NCI-H345 treated with DMSO at 0.1 percent for 48 hours (cell line): ENCODE data around the gene TMX3.

Experiments
- DNase-seq: peaks from one replicate; lab custom pipeline; 2025; ENCODE audit not compliant: unreplicated experiment; lab: John Stamatoyannopoulos, UW

TMX3 gene

DNA sequence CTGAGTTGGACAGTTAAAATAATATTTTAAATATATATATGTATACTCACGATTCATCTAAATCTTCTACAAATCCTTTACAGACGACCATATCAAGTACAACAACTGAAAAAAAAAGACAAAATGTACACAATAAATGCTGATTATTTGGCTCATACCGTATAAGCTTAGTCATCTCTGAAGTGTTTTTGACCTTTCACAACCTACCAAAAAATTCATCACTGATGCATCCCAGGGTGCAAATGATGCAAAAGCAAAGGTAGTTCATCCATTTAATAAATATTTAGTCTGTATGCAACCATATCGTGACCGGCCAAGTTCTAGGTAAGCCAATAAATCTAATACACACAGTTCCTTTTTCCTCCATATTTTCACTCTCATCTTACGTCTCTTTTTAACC lies 1.1 kb downstream of the TMX3 start:
- DNase-seq, result no peak

DNA sequence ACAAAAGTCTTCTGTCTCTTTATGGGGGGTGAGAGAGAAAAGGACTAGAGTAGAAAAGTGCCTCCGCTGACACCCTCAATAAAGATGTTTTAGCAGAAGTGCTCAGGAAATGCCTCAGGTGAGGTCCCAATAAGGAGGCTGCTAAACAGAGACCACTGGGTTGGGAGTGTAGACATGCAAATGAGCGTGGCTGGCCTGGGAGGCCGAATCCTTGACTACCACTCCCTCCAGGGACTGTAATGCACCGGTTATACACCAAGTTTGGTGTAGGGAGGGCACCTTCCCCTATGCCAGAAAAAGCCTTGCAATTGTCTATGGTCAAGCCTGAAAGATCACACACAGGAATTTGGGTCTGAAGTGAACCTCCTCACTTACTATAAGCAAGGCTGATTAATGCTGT lies 1.8 kb downstream of the TMX3 start:
- no peak for DNase-seq

DNA sequence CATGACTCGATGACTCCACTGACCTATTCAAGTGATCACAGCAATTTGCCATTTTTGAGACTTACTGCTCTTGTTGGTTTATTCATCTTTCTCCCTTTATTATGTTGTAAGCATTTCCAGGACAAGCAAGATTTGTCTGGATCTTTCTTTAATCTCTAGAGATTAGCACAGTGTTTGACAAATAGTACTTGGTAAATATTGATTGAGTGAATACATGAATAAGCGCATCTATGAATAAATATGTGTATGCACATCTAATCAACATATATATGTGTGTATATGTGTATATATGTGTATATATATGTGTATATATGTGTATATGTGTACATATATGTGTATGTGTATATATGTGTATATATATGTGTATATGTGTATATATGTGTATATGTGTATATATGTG lies 7.3 kb downstream of the TMX3 start:
- DNase-seq, result no peak

DNA sequence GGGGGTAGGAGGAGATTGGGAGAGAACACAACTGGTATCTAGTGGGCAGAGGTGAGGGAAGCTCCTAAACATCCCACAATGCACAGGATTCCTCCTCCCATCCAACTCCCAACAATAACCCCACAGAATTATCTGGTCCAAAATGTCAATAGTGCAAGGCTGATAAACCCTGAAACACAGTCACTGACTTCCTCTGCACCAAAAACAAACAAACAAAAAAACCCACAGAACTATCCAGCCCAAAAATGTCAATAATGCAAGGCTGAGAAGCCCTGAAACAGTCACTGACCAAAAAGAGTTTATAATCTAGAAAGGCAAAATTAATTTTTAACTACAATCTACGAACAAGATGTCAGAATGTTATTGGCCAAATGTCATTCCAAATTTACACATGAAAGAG lies 9.8 kb downstream of the TMX3 start:
- no peak for DNase-seq

DNA sequence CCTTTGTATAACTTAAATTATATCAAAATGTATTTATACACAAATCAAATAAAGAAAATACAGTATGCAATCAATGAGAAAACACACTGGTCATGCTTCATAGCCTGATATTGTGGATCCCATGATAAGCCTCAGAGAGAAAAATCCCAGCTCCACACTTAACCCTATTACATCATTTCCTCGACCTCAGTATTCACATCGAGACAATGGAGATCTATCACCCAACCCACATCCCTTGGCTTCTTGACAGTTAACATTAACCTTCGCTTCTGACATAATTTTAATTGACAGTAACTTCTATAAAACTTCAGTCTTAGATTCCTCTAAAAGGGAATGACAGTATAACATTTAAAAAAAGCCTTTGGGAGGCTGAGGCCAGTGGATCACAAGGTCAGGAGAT lies 11.6 kb downstream of the TMX3 start:
- no peak for DNase-seq

DNA sequence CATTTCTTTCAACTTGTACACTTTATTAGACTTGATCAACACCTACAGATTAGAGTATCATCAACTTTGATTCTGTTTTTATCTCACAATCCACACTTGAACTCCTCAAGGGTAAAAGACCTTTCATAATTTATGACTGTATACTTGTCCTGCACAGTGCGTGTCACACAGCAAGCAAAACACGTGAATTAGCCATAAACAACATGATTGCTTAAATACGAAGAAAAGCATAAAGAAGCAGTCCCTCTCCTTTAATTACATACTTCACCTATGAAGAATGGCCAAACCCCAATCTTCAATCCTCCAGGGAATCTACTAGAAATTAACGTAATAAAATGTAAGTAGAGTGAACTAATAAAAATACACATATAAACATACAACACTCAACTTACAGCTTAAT lies 13.6 kb downstream of the TMX3 start:
- DNase-seq, result no peak

DNA sequence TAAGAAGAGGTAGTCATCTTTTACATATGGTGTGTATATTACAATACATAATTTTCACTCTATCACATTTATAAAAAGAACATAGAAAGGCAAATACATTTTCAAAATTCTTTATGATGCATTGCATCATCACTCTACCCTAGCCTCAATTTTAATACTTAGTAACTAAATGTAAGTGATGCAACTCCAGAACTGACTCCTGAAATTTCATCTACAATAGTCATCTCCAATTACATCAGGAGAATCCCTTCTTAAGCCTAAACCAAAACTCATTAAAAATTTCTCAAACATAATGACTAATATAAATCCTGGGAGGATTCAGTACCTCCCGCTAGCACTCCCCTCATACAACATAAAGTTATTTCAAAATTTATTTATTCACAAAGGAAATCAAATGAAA lies 15.9 kb downstream of the TMX3 start:
- no peak for DNase-seq

DNA sequence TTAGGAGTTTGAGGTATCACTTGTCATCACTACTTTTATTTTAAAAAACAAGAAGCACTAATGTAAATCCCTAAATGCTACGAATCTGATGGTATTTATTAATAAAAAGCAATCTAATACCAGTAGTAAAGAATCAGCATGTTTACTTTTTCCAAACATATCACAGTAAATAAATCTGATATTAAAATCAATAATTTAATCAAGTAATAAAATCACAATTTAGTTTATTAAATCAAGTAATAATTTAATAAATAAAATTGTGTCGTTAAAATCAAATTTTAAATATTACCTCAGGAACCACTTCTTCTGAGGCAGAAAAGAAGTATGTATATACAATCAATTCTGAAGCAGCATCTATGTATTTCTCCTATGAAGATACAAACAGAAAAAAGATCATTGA lies 18.0 kb downstream of the TMX3 start:
- DNase-seq, result no peak

DNA sequence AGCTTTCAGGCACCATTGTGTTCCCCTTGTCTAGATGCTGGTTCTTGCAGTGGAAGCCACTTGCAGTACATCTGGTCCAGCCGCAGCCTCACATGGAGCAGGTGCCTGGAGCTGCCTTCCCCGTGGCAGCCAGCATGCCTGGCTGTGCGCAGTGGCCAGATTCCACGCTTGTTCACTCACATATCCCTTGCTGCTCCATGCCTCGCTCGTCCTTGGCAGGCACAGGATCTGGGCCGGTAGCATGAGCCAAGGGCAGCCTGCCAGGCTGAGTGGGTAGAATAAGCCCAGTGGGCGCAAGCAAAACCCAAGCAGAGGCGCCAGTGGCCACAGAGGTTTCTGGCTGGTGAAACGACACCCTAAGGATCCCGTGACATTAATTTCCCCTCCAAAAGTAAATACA lies 20.6 kb downstream of the TMX3 start:
- DNase-seq, result no peak

DNA sequence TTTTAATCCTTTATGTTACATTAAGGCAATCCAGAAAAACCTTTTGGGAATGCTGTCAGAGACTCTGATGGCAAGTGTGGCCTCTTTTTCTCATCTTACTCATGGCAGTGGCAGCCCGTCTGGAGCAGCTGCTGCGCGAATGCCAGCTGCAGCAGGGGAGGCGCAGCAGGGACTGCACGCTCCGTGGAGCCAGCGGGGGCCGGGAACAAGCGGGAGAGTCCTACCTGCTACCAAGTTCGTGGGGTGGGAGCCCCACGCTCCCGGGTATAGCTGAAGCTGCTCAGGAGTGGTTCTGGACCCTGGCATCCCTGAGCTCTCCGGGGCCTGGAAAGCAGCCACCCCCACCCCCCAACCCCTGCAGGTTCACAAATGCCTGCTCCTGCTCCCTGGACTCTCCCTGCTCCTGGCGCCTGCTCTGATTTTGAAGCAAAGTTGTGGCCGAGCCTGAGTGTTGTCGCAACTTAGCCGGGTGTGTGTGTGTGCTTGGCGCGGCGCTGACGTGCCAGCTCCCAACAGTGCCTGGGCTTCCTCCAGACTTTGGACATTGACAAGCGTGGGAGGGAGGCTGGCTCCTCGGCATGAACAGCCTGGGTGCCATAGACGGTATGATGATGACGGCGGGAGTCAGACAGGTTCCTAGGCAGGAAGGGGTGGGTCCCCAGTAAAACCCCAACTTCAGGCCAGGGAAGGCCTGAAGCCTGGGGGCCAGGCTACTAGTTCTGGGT lies 21.7 kb downstream of the TMX3 start:
- DNase-seq, result no peak

DNA sequence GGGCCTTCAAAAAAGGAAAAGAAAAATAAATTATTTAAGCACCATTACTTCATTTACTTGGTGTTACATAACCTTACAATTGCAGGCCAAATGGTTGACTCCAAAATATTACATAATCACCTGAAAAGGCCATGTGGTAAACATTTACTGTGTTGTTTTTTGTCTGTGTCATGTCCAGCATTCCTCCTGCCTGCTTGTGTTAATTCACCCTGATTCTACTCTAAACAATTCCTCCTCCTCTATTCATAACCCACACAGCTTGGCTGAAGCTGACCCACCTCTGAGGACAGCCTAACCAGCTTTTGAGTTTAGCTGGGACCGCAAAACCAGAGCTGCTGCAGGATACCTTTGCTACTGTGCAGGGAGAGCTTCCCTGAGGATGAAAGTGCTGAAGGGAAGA lies 35.4 kb downstream of the TMX3 start:
- DNase-seq, result no peak

DNA sequence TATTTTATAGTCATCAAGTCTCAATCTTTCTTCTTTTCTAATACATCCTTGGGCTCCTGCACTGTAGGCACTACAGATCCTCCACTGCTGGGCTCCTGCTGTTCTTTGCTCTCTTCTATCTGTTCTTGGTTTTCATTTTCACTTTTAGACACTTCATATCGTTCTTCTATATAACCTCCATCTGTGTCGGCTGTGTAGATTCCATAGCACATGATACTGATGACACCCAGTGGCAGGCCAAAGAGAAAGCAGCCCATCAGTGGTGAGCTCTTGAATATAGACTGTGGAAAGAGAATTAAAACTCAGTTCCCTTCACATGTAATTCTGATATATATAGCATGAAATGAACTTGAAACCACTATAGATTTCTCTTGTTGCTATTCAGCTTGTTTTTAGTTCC lies 38.0 kb downstream of the TMX3 start:
- no peak for DNase-seq

DNA sequence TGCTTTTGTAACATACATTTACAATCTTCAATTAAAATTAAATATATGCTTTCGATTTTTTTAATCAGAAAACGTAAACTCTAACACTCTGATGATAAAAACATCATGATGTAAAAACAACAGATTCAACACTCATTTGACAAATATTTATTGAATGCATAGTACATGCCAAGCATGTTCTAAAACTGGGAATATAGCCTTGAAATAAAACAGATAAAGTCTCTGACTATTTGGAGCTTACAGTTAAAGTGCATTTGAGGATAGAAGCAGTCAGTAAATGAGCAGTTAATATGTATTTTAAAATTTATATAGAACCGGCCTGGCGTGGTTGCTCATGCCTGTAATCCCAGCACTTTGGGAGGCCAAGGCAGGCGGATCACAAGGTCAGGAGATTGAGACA lies 47.8 kb downstream of the TMX3 start:
- DNase-seq, result no peak

DNA sequence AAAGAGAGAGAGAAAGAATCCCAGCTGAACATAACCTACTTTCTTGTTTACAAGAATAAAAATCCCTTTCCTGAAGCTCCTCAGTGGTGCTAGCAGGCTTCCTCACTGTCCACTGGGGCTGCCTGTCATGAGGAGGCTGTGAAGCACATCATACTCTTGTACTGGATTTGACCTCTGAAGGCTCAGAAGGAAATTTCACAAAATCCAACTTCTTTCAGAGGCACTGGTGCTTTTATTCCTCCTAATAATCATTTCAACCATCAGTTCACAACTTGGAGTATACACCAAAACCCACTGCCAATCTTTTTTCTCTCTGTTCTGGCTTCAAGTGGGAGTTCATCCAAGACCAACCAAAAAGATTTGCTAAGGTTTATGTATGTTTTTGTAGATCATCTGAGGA lies 48.5 kb downstream of the TMX3 start:
- no peak for DNase-seq

DNA sequence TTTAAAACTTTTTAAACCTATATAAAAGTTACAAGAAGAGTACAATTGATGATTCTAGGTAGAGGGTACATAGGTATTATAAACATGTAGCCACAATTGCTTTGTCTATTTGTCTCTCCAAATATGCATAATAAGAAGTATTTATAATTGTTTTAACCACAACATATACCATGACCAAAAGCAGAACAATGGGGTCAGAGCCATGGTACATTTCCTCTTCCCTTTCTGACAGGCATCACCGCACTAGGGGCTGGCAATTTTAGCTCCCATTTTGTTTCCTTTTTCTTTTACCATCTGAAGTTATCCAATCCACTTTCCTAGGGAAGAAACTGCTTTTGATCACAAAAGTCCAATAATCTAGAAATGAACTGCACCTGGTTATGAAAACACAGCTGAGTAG lies 49.3 kb downstream of the TMX3 start:
- DNase-seq, result no peak

DNA sequence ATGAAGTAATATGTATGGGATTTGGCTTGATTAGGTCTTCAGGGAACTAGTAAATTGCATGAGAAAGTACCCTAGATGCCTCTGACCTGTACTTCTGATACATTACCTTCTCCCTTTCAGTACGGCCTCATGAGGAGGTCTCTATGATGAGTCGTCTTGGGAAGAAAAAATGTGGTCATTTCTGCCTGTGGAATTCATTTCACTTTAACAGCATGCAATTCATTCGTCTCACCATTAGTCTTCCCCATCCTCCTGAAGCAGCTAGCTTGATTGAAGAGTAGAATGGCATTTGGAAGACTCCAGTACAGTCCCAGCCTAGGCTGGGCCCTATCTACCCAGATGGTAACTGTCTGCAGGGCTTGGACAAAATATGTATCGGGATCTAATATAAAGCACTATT lies 52.2 kb downstream of the TMX3 start:
- no peak for DNase-seq

DNA sequence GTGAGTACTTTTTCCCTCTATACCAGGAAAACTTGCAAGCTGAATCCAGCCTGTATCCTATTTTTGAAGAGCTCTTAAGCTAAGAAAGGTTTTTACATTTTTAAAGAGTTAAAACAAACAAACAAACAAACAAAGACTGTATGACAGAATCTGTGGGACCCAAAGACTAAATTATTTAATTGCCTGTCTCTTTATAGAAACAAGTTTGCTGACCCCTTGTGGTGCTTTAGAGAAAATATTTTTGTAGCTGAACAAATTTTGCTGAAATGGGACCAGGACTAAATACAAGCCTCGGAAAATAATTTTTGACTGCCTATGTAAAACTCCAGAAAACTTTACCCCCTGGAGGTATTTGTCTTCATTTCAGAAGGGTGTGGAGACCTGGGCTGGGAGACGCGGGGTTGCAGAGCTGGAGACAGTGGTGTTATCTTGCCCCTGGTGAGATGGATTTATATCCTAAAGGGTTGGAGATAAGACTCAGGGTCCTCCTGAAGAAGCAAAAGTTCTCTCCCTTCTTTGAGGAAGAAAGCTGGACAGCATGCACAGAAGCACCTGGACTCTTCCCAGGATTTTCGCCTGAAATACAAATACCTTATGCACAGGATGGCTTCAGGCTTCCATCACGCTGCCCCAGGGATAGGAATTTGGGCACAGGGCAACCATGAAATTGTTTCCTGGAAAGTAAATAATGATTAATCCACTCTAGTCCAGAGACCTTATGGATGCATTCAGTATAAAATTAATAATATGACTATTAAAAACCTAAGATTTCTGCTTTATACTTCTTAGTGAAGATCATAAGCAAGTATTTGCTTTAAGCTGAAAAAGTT lies 54.3 kb downstream of the TMX3 start:
- DNase-seq, result peak; percentile 32

DNA sequence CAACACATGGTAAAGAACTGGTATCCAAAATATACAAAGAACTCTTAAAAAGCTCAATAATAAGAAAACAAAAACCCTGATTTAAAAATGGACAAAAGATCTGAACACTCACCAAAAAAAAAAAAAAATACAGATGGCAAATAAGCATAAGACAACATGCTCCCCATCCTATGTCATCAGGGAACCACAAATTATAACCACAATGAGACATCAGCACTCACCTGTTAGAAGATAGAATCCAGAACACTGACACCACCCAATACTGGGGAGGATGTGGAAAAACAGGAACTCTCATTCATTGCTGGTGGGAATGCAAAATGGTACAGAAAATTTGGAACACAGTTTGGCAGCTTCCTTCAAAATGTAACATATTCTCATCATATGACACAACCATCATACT lies 66.7 kb downstream of the TMX3 start:
- no peak for DNase-seq

DNA sequence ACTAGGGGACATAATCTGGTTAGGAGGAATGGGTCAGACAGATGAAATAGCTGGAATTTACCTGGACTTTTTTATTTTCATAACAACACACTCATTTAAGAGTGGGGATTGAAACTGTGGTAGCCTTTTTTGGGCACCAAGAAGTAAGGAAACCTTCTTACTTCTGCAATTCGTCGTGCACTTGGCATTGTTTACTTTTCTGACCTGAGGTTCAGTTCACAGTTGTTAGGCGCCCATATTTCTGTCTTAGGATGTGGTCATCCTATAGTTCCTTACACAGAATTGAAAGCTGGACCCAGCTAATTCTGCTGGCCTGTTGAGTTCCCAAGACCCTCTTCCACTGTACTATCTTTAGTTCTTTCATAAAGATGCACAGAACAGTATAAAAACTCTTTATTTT lies 72.9 kb downstream of the TMX3 start:
- no peak for DNase-seq

DNA sequence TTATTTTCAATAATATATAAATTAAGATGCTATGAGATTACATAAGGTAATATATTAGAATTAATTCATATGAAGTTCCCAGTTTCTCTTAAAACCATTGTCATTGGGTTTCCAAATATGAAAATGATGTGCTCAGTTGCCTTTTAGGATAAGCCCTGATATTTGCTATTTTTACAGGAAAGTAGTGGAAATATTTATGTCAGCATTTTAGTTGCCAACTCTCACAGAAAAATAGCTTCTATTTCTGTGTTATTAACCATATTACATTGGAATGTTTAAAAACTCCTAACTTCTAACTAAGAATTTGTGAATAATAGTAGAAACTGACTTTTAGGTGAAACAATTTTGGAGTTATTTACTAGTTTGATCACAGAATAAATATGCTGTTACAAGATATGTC lies 74.0 kb downstream of the TMX3 start:
- no peak for DNase-seq

DNA sequence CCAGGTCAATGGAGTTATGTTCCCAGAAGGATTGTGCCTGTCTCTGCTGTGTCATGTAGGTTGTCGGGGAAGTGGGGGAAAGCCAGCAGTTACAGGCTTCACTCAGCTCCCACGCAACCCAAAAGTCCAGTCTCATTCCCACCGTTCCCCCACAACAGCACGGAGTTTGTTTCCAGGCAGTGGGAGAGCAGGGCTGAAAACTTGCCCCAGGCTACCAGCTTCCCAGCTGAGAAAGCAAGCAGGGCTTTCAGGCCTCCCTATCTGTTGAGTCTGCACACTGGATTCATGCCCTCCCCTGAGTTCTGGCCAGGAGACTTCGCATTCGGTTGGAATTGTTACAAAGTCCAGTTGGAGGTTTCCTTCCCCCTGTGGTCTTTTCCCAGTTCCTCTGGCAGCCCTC lies 76.3 kb downstream of the TMX3 start:
- DNase-seq, result no peak

DNA sequence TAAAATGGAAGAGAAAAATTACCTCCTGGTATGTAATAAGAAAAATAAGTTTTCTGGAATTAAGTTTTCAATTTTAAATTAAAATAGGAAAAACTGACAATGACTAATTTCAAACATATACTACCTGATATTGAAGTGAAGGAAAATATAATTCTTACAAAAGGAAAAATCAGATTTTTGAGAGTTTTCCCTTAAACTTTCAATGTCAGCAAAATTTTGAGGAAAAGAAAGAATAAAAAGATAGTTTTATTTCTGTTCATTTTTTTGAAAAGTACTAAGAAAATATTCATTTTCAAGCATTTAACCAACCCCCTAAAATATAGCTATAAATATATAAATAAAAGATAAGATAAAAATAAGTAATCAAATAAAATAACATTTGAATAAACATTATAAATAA lies 87.1 kb downstream of the TMX3 start:
- no peak for DNase-seq
